ENCODE measurements around the gene TRAF5.
"Not testable (repeated sequence)": the region's sequence is repeated elsewhere in the genome, so short reads cannot be mapped to it uniquely, and the experiment has no call there.

The TRAF5 gene

DNA sequence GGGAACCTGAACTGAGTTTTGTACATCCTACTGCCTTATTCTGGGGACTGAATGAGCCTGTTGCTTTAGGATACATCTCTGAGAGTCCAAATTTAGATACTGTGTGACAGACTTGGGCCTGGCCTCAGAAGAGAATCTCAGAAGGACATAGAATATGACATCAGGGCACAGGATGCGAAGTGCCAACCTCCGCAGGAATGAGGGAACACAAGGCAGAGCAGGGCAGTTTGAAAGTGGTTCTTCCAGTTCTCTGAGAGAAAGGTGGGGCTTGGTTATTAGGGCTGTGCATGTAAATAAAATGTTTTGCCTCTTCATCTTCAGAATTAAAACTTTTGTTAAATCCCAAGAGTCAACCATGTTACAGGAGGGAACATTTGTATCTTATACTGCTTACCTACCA lies 23.1 kb downstream of the TRAF5 start:
- no peak for TF ChIP-seq CTCF (IDR thresholded peaks at IDR 0.05)
- Histone ChIP-seq H3K4me1 (ENCODE audit: control insufficient read depth in 1 of 2, insufficient read depth in 1 of 2, low read depth in 1 of 2, low read length in 1 of 2) (peaks cover 4 to 13% of the 10 kb centered on the region in 2 experiments), H3K36me3 (no peaks in the 10 kb centered on the region), H3K27me3 (no peaks in the 10 kb centered on the region), H3K4me3 (ENCODE audit: low read depth in 1 of 2, low read length in 1 of 2) (no peak overlapping the region), H3K9me3 (no peaks in the 10 kb centered on the region), H3K27ac (no peak overlapping the region)

GRCh38 chr1:211352055-211352454 lies 25.4 kb downstream of the TRAF5 start:
- not testable (repeated sequence) for H3K4me3 ChIP-seq (ENCODE audit: low read depth in 1 of 2, low read length in 1 of 2); H3K9me3 ChIP-seq; H3K36me3 ChIP-seq; H3K27ac ChIP-seq; H3K27me3 ChIP-seq
- H3K4me1 ChIP-seq (ENCODE audit: control insufficient read depth in 1 of 2, insufficient read depth in 1 of 2, low read depth in 1 of 2, low read length in 1 of 2): peaks cover 4 to 13% of the 10 kb centered on the region in 2 experiments

GRCh38 chr1:211352465-211352864 lies 25.8 kb downstream of the TRAF5 start:
- Histone ChIP-seq H3K36me3 (no peaks in the 10 kb centered on the region), H3K27ac (no peak overlapping the region), H3K9me3 (no peaks in the 10 kb centered on the region), H3K4me1 (ENCODE audit: control insufficient read depth in 1 of 2, insufficient read depth in 1 of 2, low read depth in 1 of 2, low read length in 1 of 2) (peaks cover 4 to 13% of the 10 kb centered on the region in 2 experiments), H3K4me3 (ENCODE audit: low read depth in 1 of 2, low read length in 1 of 2) (no peak overlapping the region), H3K27me3 (no peaks in the 10 kb centered on the region)
- no peak for TF ChIP-seq CTCF (IDR thresholded peaks at IDR 0.05)

DNA sequence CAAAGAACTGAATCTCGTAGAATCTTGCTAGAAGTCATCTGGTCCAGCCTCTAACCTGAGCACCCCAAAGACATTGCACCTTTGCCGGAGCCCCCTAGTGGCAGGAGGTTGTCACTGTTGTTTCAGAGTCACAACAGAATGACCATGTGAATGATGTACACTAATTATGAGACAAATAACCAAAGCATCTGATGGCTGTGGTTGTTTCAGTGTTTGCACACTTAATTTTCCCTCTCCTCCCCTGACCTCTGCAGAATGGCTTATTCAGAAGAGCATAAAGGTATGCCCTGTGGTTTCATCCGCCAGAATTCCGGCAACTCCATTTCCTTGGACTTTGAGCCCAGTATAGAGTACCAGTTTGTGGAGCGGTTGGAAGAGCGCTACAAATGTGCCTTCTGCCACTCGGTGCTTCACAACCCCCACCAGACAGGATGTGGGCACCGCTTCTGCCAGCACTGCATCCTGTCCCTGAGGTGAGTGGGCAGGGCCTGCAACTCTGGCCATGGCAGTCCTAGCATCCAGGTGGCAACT lies 26.4 kb downstream of the TRAF5 start:
- peak; percentile 82 for TF ChIP-seq CTCF (IDR thresholded peaks at IDR 0.05)
- Histone ChIP-seq H3K27me3 (no peaks in the 10 kb centered on the region), H3K4me3 (ENCODE audit: low read depth in 1 of 2, low read length in 1 of 2) (peak overlapping the region in 1 of 2 experiments; percentile 19), H3K36me3 (no peaks in the 10 kb centered on the region), H3K27ac (peak overlapping the region; percentile 30), H3K4me1 (ENCODE audit: control insufficient read depth in 1 of 2, insufficient read depth in 1 of 2, low read depth in 1 of 2, low read length in 1 of 2) (peaks cover 4 to 13% of the 10 kb centered on the region in 2 experiments), H3K9me3 (no peaks in the 10 kb centered on the region)

- Histone ChIP-seq H3K36me3 (no peaks in the 10 kb centered on the region), H3K4me1 (ENCODE audit: control insufficient read depth in 1 of 2, insufficient read depth in 1 of 2, low read depth in 1 of 2, low read length in 1 of 2) (peaks cover 4 to 13% of the 10 kb centered on the region in 2 experiments), H3K9me3 (no peaks in the 10 kb centered on the region), H3K27me3 (no peaks in the 10 kb centered on the region), H3K4me3 (ENCODE audit: low read depth in 1 of 2, low read length in 1 of 2) (peak overlapping the region in 1 of 2 experiments; percentile 19), H3K27ac (peak overlapping the region; percentile 30)
- TF ChIP-seq CTCF (IDR thresholded peaks at IDR 0.05): no peak
Measured at GRCh38 chr1:211353562-211354212, 27.1 kb downstream of the TRAF5 start.

DNA sequence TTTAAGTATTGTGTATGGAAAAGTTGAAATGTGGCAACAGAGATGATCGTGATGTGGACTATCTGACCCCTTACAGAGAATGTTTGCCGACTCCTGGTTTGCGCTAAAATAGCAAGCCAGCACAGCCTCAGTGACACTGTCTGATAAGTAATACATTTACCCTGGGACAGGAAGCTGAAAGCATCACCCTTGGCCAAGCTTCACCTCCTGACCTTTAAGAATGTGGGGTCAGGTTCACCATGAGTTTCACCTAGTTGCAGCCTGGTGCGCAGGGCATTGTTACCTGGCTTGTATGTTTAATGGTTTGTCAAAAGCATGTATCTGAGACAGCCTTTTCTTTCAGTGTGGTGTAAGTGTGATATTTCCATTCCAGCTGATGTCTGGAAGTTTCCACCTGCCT lies 29.2 kb downstream of the TRAF5 start:
- Histone ChIP-seq H3K4me1 (ENCODE audit: control insufficient read depth in 1 of 2, insufficient read depth in 1 of 2, low read depth in 1 of 2, low read length in 1 of 2) (peaks cover 4 to 19% of the 10 kb centered on the region in 2 experiments), H3K36me3 (no peaks in the 10 kb centered on the region), H3K27me3 (no peaks in the 10 kb centered on the region), H3K9me3 (no peaks in the 10 kb centered on the region), H3K27ac (no peak overlapping the region), H3K4me3 (ENCODE audit: low read depth in 1 of 2, low read length in 1 of 2) (no peak overlapping the region)
- TF ChIP-seq CTCF (IDR thresholded peaks at IDR 0.05): no peak
